ENCODE measurements around the gene TTLL11. TPM values are rescaled to one million over a fixed set of nuclear protein-coding genes. Genes with fewer than 3 reads are reported as not detected.

Gene TTLL11
- total RNA-seq, 4 donors from 2014 or later = 7.4 to 14.7 (median 11.0) TPM

DNA sequence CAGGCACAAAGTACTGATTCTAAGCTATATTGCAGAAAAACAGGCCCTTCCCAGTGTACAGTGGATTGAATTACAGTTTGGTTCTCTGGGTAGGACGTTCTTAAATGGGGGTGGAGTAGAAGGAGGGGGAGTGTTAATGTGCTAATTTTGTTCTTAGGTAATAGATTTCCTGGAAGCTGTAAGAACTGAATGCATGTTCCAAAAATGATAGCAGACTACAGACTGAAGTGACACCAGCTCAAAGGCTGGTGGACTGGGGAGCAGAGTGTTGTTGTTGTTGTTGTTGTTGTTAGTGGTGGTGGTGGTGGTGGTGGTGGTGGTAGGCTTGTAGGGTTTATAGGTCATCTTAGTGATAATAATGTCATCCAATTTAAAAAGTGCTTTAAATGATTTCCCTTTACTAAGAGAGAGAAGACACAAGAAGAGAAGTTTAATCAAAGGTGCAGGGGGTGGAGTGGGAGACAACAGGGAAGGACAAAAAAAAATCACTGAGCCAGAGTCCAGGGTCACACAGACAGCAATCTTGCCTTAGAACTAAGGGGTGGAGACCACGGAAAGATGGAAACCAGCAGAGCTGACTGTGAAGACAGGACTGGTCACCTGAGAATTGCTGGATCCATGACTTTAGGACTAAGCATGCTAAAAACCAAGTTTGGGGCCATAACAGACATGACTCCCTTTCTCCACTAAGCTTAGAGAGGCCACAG lies 27.0 kb downstream of the TTLL11 start:
- no peak for DNase-seq
- H3K27ac ChIP-seq = no peak overlapping the region
- peaks cover 0 to 5% of the 10 kb centered on the region in 2 donors for H3K4me1 ChIP-seq
- no peak overlapping the region for H3K4me3 ChIP-seq
- TF ChIP-seq POLR2A (IDR thresholded peaks at IDR 0.05) = no peak
- TF ChIP-seq, protein P1, sequence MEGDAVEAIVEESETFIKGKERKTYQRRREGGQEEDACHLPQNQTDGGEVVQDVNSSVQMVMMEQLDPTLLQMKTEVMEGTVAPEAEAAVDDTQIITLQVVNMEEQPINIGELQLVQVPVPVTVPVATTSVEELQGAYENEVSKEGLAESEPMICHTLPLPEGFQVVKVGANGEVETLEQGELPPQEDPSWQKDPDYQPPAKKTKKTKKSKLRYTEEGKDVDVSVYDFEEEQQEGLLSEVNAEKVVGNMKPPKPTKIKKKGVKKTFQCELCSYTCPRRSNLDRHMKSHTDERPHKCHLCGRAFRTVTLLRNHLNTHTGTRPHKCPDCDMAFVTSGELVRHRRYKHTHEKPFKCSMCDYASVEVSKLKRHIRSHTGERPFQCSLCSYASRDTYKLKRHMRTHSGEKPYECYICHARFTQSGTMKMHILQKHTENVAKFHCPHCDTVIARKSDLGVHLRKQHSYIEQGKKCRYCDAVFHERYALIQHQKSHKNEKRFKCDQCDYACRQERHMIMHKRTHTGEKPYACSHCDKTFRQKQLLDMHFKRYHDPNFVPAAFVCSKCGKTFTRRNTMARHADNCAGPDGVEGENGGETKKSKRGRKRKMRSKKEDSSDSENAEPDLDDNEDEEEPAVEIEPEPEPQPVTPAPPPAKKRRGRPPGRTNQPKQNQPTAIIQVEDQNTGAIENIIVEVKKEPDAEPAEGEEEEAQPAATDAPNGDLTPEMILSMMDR (IDR thresholded peaks at IDR 0.05) = no peak
- intact Hi-C loops (cut with DNase I; ENCODE audit: low total_unique reads) = no loop called here
- H3K27me3 ChIP-seq = no peaks in the 10 kb centered on the region
- no peaks in the 10 kb centered on the region for H3K36me3 ChIP-seq
- no peaks in the 10 kb centered on the region for H3K9me3 ChIP-seq

- DNase-seq = no peak
- no peaks in the 10 kb centered on the region for H3K36me3 ChIP-seq
- intact Hi-C loops (cut with DNase I; ENCODE audit: low total_unique reads) = no loop called here
- H3K9me3 ChIP-seq = no peaks in the 10 kb centered on the region
- H3K27ac ChIP-seq = no peak overlapping the region
- H3K27me3 ChIP-seq = no peaks in the 10 kb centered on the region
- no peaks in the 10 kb centered on the region for H3K4me1 ChIP-seq
- H3K4me3 ChIP-seq = no peak overlapping the region
- no peak for TF ChIP-seq POLR2A (IDR thresholded peaks at IDR 0.05)
- TF ChIP-seq, protein P1 (IDR thresholded peaks at IDR 0.05) = no peak
These were observed 32.6 kb downstream of the TTLL11 start for GRCh38 chr9:122060481-122060880.

- TF ChIP-seq, protein P1 (IDR thresholded peaks at IDR 0.05) = no peak
- no peak for TF ChIP-seq POLR2A (IDR thresholded peaks at IDR 0.05)
- H3K9me3 ChIP-seq = no peaks in the 10 kb centered on the region
- DNase-seq = no peak
- no peaks in the 10 kb centered on the region for H3K4me1 ChIP-seq
- no peak overlapping the region for H3K4me3 ChIP-seq
- no peaks in the 10 kb centered on the region for H3K36me3 ChIP-seq
- no peaks in the 10 kb centered on the region for H3K27me3 ChIP-seq
- intact Hi-C loops (cut with DNase I; ENCODE audit: low total_unique reads) = no loop called here
- H3K27ac ChIP-seq = no peak overlapping the region
These were observed 33.2 kb downstream of the TTLL11 start for GRCh38 chr9:122059955-122060324.

- no peak for TF ChIP-seq POLR2A (IDR thresholded peaks at IDR 0.05)
- TF ChIP-seq, protein P1 (IDR thresholded peaks at IDR 0.05) = no peak
- Histone ChIP-seq H3K4me3 (no peak overlapping the region), H3K36me3 (no peaks in the 10 kb centered on the region), H3K4me1 (no peaks in the 10 kb centered on the region), H3K27ac (no peak overlapping the region), H3K9me3 (no peaks in the 10 kb centered on the region), H3K27me3 (no peaks in the 10 kb centered on the region)
- no peak for DNase-seq
- intact Hi-C loops (cut with DNase I; ENCODE audit: low total_unique reads) = no loop called here
These were observed 33.7 kb downstream of the TTLL11 start for GRCh38 chr9:122059214-122059954.

DNA sequence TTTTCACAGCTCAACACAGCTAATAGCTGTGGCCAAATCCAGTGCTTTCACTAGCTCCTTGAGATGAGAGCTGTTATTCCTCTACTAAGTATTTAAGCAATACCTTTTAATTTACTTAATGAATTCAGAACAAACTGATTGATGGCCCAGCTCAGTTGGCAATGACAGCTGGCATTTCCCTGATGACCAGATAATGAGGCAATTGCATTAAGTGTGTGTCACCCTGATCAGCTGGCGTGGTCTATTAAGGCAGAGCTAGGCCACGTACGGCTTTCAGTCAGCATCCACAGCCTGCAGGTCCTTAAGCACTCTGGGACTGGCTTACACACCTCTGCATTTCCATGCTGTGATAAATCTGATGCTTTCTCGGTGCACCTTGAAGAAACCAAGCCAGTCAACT lies 34.4 kb downstream of the TTLL11 start:
- no peaks in the 10 kb centered on the region for H3K4me1 ChIP-seq
- no peak overlapping the region for H3K27ac ChIP-seq
- H3K27me3 ChIP-seq = no peaks in the 10 kb centered on the region
- H3K9me3 ChIP-seq = no peaks in the 10 kb centered on the region
- intact Hi-C loops (cut with DNase I; ENCODE audit: low total_unique reads) = no loop called here
- DNase-seq = no peak
- TF ChIP-seq POLR2A (IDR thresholded peaks at IDR 0.05) = no peak
- TF ChIP-seq, protein P1 (IDR thresholded peaks at IDR 0.05) = no peak
- no peak overlapping the region for H3K4me3 ChIP-seq
- H3K36me3 ChIP-seq = no peaks in the 10 kb centered on the region

All from uterus (tissue), 4 donors.